ENCODE measurements around the gene EIF3K.

The EIF3K gene

GRCh38 chr19:38647966-38648768, 29.2 kb downstream of the EIF3K start:
- TF ChIP-seq PATZ1 (CRISPR knock-in tag; IDR thresholded peaks at IDR 0.05; ENCODE audit: borderline replicate concordance), result no peak
- no peak for TF ChIP-seq RARB (CRISPR knock-in tag; IDR thresholded peaks at IDR 0.05)
- TF ChIP-seq TOX (CRISPR knock-in tag; IDR thresholded peaks at IDR 0.05; ENCODE audit: borderline replicate concordance), result no peak
- no peak for TF ChIP-seq ARNTL (CRISPR knock-in tag; IDR thresholded peaks at IDR 0.05; ENCODE audit: borderline replicate concordance, low read depth)
- TF ChIP-seq POU6F1 (CRISPR knock-in tag; IDR thresholded peaks at IDR 0.05; ENCODE audit: borderline replicate concordance, low read depth), result no peak
- TF ChIP-seq PPARA (CRISPR knock-in tag; IDR thresholded peaks at IDR 0.05; ENCODE audit: borderline replicate concordance), result no peak
- no peak for TF ChIP-seq BACH2 (CRISPR knock-in tag; IDR thresholded peaks at IDR 0.05; ENCODE audit: borderline replicate concordance)
- TF ChIP-seq TCF4 (CRISPR knock-in tag; IDR thresholded peaks at IDR 0.05; ENCODE audit: borderline replicate concordance), result no peak
- TF ChIP-seq SNAI2 (CRISPR knock-in tag; IDR thresholded peaks at IDR 0.05), result no peak
- no peak for TF ChIP-seq ZNF565 (CRISPR knock-in tag; conservative IDR thresholded peaks at IDR 0.05; ENCODE audit: low read depth)
- TF ChIP-seq ZNF70 (CRISPR knock-in tag; IDR thresholded peaks at IDR 0.05), result no peak
- no peak for TF ChIP-seq ISL1 (CRISPR knock-in tag; IDR thresholded peaks at IDR 0.05)
- ATAC-seq, result no peak; the same call in 2 of the 3 replicates

- no peak for ATAC-seq
- TF ChIP-seq ZNF8 (CRISPR knock-in tag; IDR thresholded peaks at IDR 0.05) (no peak), OSR1 (CRISPR knock-in tag; IDR thresholded peaks at IDR 0.05) (no peak), TOX (CRISPR knock-in tag; IDR thresholded peaks at IDR 0.05; ENCODE audit: borderline replicate concordance) (no peak), BACH2 (CRISPR knock-in tag; IDR thresholded peaks at IDR 0.05; ENCODE audit: borderline replicate concordance) (no peak), CSRNP3 (CRISPR knock-in tag; IDR thresholded peaks at IDR 0.05) (no peak), GLIS3 (CRISPR knock-in tag; IDR thresholded peaks at IDR 0.05) (no peak), CREB5 (CRISPR knock-in tag; IDR thresholded peaks at IDR 0.05; ENCODE audit: low read depth) (no peak), POU6F1 (CRISPR knock-in tag; IDR thresholded peaks at IDR 0.05; ENCODE audit: borderline replicate concordance, low read depth) (no peak), ARNTL (CRISPR knock-in tag; IDR thresholded peaks at IDR 0.05; ENCODE audit: borderline replicate concordance, low read depth) (no peak)
Observed at GRCh38 chr19:38648769-38649304, 29.8 kb downstream of the EIF3K start.

- ATAC-seq, result peak; percentile 2; the same call in 1 of the 3 replicates
- TF ChIP-seq PATZ1 (CRISPR knock-in tag; IDR thresholded peaks at IDR 0.05; ENCODE audit: borderline replicate concordance) (no peak), ZNF8 (CRISPR knock-in tag; IDR thresholded peaks at IDR 0.05) (no peak), ZFP30 (CRISPR knock-in tag; IDR thresholded peaks at IDR 0.05) (no peak), ISL1 (CRISPR knock-in tag; IDR thresholded peaks at IDR 0.05) (no peak), BACH2 (CRISPR knock-in tag; IDR thresholded peaks at IDR 0.05; ENCODE audit: borderline replicate concordance) (no peak), SNAI2 (CRISPR knock-in tag; IDR thresholded peaks at IDR 0.05) (no peak)
Observed at GRCh38 chr19:38649305-38650171, 30.6 kb downstream of the EIF3K start.

Data from SK-N-SH treated with all-trans-retinoic acid at 6 μM for 48 hours (cell line).